A549 (cell line): ENCODE measurements around the gene NGB. TPM values are rescaled to one million over a fixed set of nuclear protein-coding genes. Genes with fewer than 3 reads are reported as not detected.

Experiments used
- ATAC-seq, 2 experiments: fragments of 200-7000 bp in 1 of 2; fragments of >200 bp in 1 of 2; cut with Nextera tagmentation in 1 of 2; cut with Tn5 transposase in 1 of 2; 3 replicates each; pipeline versions ENCODE4 v1.8.0 to v1.9.1; 2018 to 2020; ENCODE audit warnings: mild to moderate bottlenecking in 1 of 2, moderate library complexity in 1 of 2
- CTCF ChIA-PET: fragments of 300-600 bp; sonication (Branson Sonifier 250); formaldehyde crosslinking; extraction: SDS; loops from one replicate; lab custom pipeline; 2021; ENCODE audit warnings: antibody characterized with exemption, inconsistent platforms; lab: Yijun Ruan, JAX
- POLR2A ChIA-PET: fragments of 350-600 bp; formaldehyde crosslinking; extraction: SDS; loops from one replicate; lab custom pipeline; 2021; ENCODE audit warnings: antibody characterized with exemption, inconsistent platforms; lab: Yijun Ruan, JAX
- DNase-seq, 2 experiments: peaks; one replicate each; pipeline versions ENCODE4 v3.0.0 to v3.0.0-alpha.2; 2011 to 2016; ENCODE audit warnings: low read depth in 1 of 2, low spot score in 1 of 2
- FAIRE-seq: peaks from 2 replicates; lab custom pipeline; 2011; peaks lifted over from hg19 to GRCh38; lab: Jason Lieb, UNC
- H3K27ac ChIP-seq, 2 experiments: fragments of >200 bp; sonication (Bioruptor Twin); formaldehyde crosslinking; 3 replicates each; pipeline ENCODE4 v1.5.1; 2016 to 2017
- H3K4me1 ChIP-seq: fragments of >200 bp; sonication (Bioruptor Twin); formaldehyde crosslinking; 3 replicates; pipeline ENCODE4 v1.6.1; 2016
- H3K4me2 ChIP-seq: fragments of >200 bp; sonication (Bioruptor Twin); formaldehyde crosslinking; 3 replicates; pipeline ENCODE4 v1.6.1; 2016
- H3K4me3 ChIP-seq: fragments of >200 bp; sonication (Bioruptor Twin); formaldehyde crosslinking; 3 replicates; pipeline ENCODE4 v1.5.1; 2016
- H3K9me3 ChIP-seq: fragments of >200 bp; sonication (Bioruptor Twin); formaldehyde crosslinking; 3 replicates; pipeline ENCODE4 v1.6.1; 2016
- CBX2 ChIP-seq: fragments of 200-600 bp; sonication (generic); IDR thresholded peaks from 2 replicates; pipeline ENCODE4 v1.6.1; 2016; ENCODE audit warnings: low read depth, mild to moderate bottlenecking, borderline replicate concordance
- CHD4 ChIP-seq: fragments of 200-600 bp; sonication (generic); IDR thresholded peaks from 2 replicates; pipeline ENCODE4 v1.6.1; 2016; ENCODE audit warnings: antibody characterized with exemption, mild to moderate bottlenecking, borderline replicate concordance
- EP300 ChIP-seq, 2 experiments: fragments of >200 bp; sonication (Bioruptor Twin); formaldehyde crosslinking; IDR thresholded peaks; 2 replicates in 1 of 2; 3 replicates in 1 of 2; pipeline ENCODE4 v1.6.1; 2016 to 2017
- FOXS1 ChIP-seq: fragments of 250-450 bp; sonication (Bioruptor Pico); IDR thresholded peaks from 2 replicates; pipeline ENCODE4 v1.5.0; 2020; ENCODE audit warnings: mild to moderate bottlenecking, moderate library complexity
- HOXA7 ChIP-seq: fragments of 250-450 bp; sonication (Bioruptor Pico); IDR thresholded peaks from 2 replicates; pipeline ENCODE4 v1.5.0; 2020; ENCODE audit warnings: mild to moderate bottlenecking, moderate library complexity
- HOXB5 ChIP-seq: fragments of 250-450 bp; sonication (Bioruptor Pico); IDR thresholded peaks from 2 replicates; pipeline ENCODE4 v1.5.0; 2020; ENCODE audit warnings: mild to moderate bottlenecking, moderate library complexity
- JUN ChIP-seq, 2 experiments: fragments of >200 bp; sonication (Bioruptor Twin); formaldehyde crosslinking; IDR thresholded peaks; 2 replicates in 1 of 2; 3 replicates in 1 of 2; pipeline ENCODE4 v1.6.1; 2016 to 2017
- KDM1A ChIP-seq: fragments of 200-600 bp; sonication (generic); IDR thresholded peaks from 2 replicates; pipeline ENCODE4 v1.6.1; 2016; ENCODE audit warnings: low read depth, mild to moderate bottlenecking
- NFE2L2 ChIP-seq: fragments of 150-350 bp; conservative IDR thresholded peaks from 2 replicates; pipeline ENCODE4 v1.6.1; 2014; ENCODE audit warnings: low read length
- RAD21 ChIP-seq, 2 experiments: fragments of >200 bp in 1 of 2; sonication (Bioruptor Twin) in 1 of 2; formaldehyde crosslinking in 1 of 2; IDR thresholded peaks in 1 of 2; conservative IDR thresholded peaks in 1 of 2; 2 replicates in 1 of 2; 3 replicates in 1 of 2; pipeline ENCODE4 v1.6.1; 2012 to 2018; ENCODE audit warnings: inconsistent platforms in 1 of 2
- RNF2 ChIP-seq: fragments of 200-600 bp; sonication (generic); IDR thresholded peaks from 2 replicates; pipeline ENCODE4 v1.6.1; 2016; ENCODE audit warnings: low read depth, mild to moderate bottlenecking, antibody characterized with exemption, moderate library complexity, borderline replicate concordance
- SREBF2 ChIP-seq: fragments of 450-650 bp; IDR thresholded peaks from 2 replicates; pipeline ENCODE4 v1.6.1; 2014; ENCODE audit warnings: mild to moderate bottlenecking, moderate library complexity
- TFCP2L1 ChIP-seq: fragments of 250-450 bp; sonication (Bioruptor Pico); IDR thresholded peaks from 2 replicates; pipeline ENCODE4 v1.5.0; 2021; ENCODE audit warnings: mild to moderate bottlenecking
- ZC3H11A ChIP-seq: fragments of 450-650 bp; IDR thresholded peaks from 2 replicates; pipeline ENCODE4 v1.6.1; 2014; ENCODE audit warnings: antibody characterized with exemption, mild to moderate bottlenecking
- WGBS: methylation state at CpG from one replicate; pipeline ENCODE4 v1.1.6; 2017; ENCODE audit errors: missing lambda C conversion rate; 5-methylcytosine and 5-hydroxymethylcytosine counted together
- polyA plus RNA-seq, 4 experiments: library from polyadenylated mRNA; depleted of rRNA in 3 of 4; stranded (reverse); fragments of >200 nt; fragmentation: RNase III in 1 of 4; extraction: RNeasy Plus Mini Kit Qiagen cat#74134 plus additional on column Dnase treatment in 1 of 4; gene quantifications; 2 replicates in 3 of 4; 3 replicates in 1 of 4; pipeline ENCODE4 v1.2.3, GENCODE V29; 2011 to 2017
- TF ChIP-seq, protein P1 (sequence below): fragments of >200 bp; sonication (Bioruptor Twin); formaldehyde crosslinking; IDR thresholded peaks from 2 replicates; pipeline ENCODE4 v1.6.1; 2016
- TF ChIP-seq, protein P2 (sequence below): fragments of >200 bp; sonication (Bioruptor Twin); formaldehyde crosslinking; IDR thresholded peaks from 3 replicates; pipeline ENCODE4 v1.5.1; 2016
- TF ChIP-seq, protein P3 (sequence below): fragments of 250-450 bp; sonication (Bioruptor Pico); IDR thresholded peaks from 2 replicates; pipeline ENCODE4 v1.5.0; 2021; ENCODE audit warnings: mild to moderate bottlenecking, moderate library complexity, borderline replicate concordance

The NGB gene
- polyA plus RNA-seq, 2 of the 4 experiments (the other 2 are of a cell fraction), result not detected

DNA sequence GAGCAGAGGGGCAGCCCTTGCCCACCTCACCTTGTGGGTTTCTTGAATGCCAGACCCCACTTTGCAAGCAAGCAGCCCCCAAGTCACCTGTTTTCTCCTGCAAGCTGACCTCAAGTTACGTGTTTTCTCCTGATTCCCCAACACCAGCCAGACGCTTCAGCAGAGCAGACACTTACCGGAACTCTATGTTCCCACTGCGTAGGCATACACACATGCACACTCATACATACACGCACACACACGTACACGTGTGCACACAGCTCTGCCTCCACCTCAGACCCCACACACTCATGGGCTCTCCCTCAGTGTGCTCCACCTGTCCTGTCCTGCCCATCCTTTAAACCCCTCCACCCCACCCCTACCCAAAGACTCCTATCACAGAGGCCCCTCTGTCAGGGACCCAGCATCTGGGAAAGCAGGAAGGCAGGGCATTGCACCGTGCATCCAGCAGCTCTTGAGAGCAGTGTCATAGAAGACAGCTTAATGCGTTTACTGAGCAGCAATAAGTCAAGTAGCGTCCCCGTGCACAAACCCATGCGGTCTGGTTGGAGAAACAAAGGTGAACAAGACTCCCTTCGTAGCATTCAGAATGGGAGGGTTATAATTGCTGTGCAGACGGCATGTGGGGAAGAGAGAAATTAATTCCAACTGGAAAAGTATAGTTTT is 45.0 kb downstream of the NGB start (continued):
- TF ChIP-seq, protein P1, sequence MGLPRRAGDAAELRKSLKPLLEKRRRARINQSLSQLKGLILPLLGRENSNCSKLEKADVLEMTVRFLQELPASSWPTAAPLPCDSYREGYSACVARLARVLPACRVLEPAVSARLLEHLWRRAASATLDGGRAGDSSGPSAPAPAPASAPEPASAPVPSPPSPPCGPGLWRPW, result no peak

DNA sequence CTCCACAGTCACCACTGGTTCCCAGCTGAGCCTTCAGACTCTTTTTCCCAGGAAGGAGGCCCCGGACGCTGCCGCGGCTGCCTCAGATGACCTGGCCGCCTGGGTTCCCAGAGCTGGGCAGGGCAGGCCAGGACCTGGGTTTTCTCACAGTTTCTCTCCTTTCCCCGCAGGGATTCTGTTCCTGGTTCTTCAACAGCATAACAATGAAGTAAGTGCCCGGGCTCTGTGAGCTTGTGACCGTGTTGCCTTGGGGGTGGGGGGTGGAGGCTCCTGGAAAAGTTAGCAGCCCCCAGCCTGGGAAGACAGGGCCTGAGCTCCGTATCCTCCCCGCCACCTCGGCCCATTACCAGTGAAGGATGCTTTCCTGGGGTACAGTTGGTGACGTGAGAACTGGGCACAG is 45.8 kb downstream of the NGB start:
- 76% methylated on average over 9 of the region's 12 CpGs for WGBS
- POLR2A ChIA-PET, result no interaction called here
- H3K27ac ChIP-seq, result no peak overlapping the region
- CTCF ChIA-PET, result interaction anchor here (1.2 to 1.6 kb wide), 3 partner anchors 12 to 76 kb away, joined by 3 to 5 read pairs (median 4); no protein-coding TSS in a partner anchor
- H3K9me3 ChIP-seq, result no peaks in the 10 kb centered on the region
- no peak overlapping the region for H3K4me3 ChIP-seq
- DNase-seq (no peak), ATAC-seq (no peak), FAIRE-seq (no peak)
- H3K4me1 ChIP-seq, result no peaks in the 10 kb centered on the region
- no peak overlapping the region for H3K4me2 ChIP-seq
- TF ChIP-seq RAD21 (conservative IDR thresholded peaks at IDR 0.05 in 1 of 2, IDR thresholded peaks at IDR 0.05 in 1 of 2), result no peak
- no peak for TF ChIP-seq CHD4
- TF ChIP-seq FOXS1 (CRISPR knock-in tag), result no peak
- no peak for TF ChIP-seq EP300 (IDR thresholded peaks at IDR 0.05)
- TF ChIP-seq JUN (IDR thresholded peaks at IDR 0.05), result no peak
- TF ChIP-seq RNF2, result no peak
- TF ChIP-seq KDM1A, result no peak
- TF ChIP-seq CBX2, result no peak
- TF ChIP-seq NFE2L2, result no peak
- TF ChIP-seq ZC3H11A, result no peak
- TF ChIP-seq, protein P2, sequence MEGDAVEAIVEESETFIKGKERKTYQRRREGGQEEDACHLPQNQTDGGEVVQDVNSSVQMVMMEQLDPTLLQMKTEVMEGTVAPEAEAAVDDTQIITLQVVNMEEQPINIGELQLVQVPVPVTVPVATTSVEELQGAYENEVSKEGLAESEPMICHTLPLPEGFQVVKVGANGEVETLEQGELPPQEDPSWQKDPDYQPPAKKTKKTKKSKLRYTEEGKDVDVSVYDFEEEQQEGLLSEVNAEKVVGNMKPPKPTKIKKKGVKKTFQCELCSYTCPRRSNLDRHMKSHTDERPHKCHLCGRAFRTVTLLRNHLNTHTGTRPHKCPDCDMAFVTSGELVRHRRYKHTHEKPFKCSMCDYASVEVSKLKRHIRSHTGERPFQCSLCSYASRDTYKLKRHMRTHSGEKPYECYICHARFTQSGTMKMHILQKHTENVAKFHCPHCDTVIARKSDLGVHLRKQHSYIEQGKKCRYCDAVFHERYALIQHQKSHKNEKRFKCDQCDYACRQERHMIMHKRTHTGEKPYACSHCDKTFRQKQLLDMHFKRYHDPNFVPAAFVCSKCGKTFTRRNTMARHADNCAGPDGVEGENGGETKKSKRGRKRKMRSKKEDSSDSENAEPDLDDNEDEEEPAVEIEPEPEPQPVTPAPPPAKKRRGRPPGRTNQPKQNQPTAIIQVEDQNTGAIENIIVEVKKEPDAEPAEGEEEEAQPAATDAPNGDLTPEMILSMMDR, result no peak
- TF ChIP-seq TFCP2L1 (CRISPR knock-in tag), result no peak
- TF ChIP-seq, protein P3, sequence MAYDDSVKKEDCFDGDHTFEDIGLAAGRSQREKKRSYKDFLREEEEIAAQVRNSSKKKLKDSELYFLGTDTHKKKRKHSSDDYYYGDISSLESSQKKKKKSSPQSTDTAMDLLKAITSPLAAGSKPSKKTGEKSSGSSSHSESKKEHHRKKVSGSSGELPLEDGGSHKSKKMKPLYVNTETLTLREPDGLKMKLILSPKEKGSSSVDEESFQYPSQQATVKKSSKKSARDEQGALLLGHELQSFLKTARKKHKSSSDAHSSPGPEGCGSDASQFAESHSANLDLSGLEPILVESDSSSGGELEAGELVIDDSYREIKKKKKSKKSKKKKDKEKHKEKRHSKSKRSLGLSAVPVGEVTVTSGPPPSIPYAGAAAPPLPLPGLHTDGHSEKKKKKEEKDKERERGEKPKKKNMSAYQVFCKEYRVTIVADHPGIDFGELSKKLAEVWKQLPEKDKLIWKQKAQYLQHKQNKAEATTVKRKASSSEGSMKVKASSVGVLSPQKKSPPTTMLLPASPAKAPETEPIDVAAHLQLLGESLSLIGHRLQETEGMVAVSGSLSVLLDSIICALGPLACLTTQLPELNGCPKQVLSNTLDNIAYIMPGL (CRISPR knock-in tag), result no peak
- TF ChIP-seq SREBF2, result no peak
- TF ChIP-seq HOXA7 (CRISPR knock-in tag), result no peak

DNA sequence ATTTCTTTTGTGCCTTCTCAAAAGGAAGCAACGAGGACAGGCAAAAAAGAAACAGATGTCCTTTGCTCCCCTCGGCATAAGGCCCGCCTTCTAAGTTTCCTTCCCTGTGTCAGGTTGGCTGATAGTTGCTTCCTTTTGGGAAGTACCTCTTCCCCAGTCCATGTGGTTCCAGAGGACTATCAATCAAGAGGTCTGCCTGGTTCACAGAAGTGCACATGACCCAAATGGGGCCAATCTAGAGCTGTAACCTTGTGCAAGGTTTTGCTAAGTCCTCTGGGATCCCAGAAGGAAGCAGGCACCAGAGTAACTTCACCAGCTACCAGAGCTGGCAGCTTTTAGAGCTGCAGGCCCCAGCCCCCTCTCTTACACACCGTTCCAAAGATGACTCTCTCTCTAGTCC is 46.8 kb downstream of the NGB start:
- DNase-seq, result no peak
- no peaks in the 10 kb centered on the region for H3K9me3 ChIP-seq
- H3K4me3 ChIP-seq, result no peak overlapping the region
- no peak overlapping the region for H3K4me2 ChIP-seq
- CTCF ChIA-PET, result interaction anchor here (1.3 kb wide), 1 partner anchor 11 kb away, joined by 3 read pairs; no protein-coding TSS in a partner anchor
- H3K27ac ChIP-seq, result no peak overlapping the region
- H3K4me1 ChIP-seq, result no peaks in the 10 kb centered on the region
- POLR2A ChIA-PET, result no interaction called here
- ATAC-seq, result no peak
- no peak for FAIRE-seq
- WGBS, result 51% methylated on average over 4 of the region's 4 CpGs
- TF ChIP-seq HOXB5 (CRISPR knock-in tag), result no peak
